Measurements from ENCODE around the gene ADA.

The ADA gene

GRCh38 chr20:44632103-44632752 is 19.3 kb downstream of the ADA start:
- TF ChIP-seq PPARA (CRISPR knock-in tag; IDR thresholded peaks at IDR 0.05; ENCODE audit: borderline replicate concordance) (no peak), CSRNP3 (CRISPR knock-in tag; IDR thresholded peaks at IDR 0.05) (no peak), ESRRG (CRISPR knock-in tag; IDR thresholded peaks at IDR 0.05) (no peak), CSDC2 (CRISPR knock-in tag; IDR thresholded peaks at IDR 0.05) (no peak), ZNF70 (CRISPR knock-in tag; IDR thresholded peaks at IDR 0.05) (no peak), TSHZ2 (CRISPR knock-in tag; IDR thresholded peaks at IDR 0.05) (no peak), ISL1 (CRISPR knock-in tag; IDR thresholded peaks at IDR 0.05) (no peak), GLIS3 (CRISPR knock-in tag; IDR thresholded peaks at IDR 0.05) (no peak), ZNF565 (CRISPR knock-in tag; conservative IDR thresholded peaks at IDR 0.05; ENCODE audit: low read depth) (no peak), POU6F1 (CRISPR knock-in tag; IDR thresholded peaks at IDR 0.05; ENCODE audit: borderline replicate concordance, low read depth) (no peak), OSR1 (CRISPR knock-in tag; IDR thresholded peaks at IDR 0.05) (no peak), RARB (CRISPR knock-in tag; IDR thresholded peaks at IDR 0.05) (no peak), CREB5 (CRISPR knock-in tag; IDR thresholded peaks at IDR 0.05; ENCODE audit: low read depth) (no peak), ARNTL (CRISPR knock-in tag; IDR thresholded peaks at IDR 0.05; ENCODE audit: borderline replicate concordance, low read depth) (no peak), TCF4 (CRISPR knock-in tag; IDR thresholded peaks at IDR 0.05; ENCODE audit: borderline replicate concordance) (no peak)
- no peak for ATAC-seq

- ATAC-seq: no peak
- no peak for TF ChIP-seq ZC3H10 (CRISPR knock-in tag; IDR thresholded peaks at IDR 0.05)
- TF ChIP-seq PATZ1 (CRISPR knock-in tag; IDR thresholded peaks at IDR 0.05; ENCODE audit: borderline replicate concordance): no peak
- TF ChIP-seq CSRNP3 (CRISPR knock-in tag; IDR thresholded peaks at IDR 0.05): no peak
- TF ChIP-seq ZNF565 (CRISPR knock-in tag; conservative IDR thresholded peaks at IDR 0.05; ENCODE audit: low read depth): no peak
- no peak for TF ChIP-seq GLIS3 (CRISPR knock-in tag; IDR thresholded peaks at IDR 0.05)
Measured at GRCh38 chr20:44630297-44630696, 21.2 kb downstream of the ADA start.

GRCh38 chr20:44629542-44629941 is 22.0 kb downstream of the ADA start:
- ATAC-seq: peak; percentile 22; the same call in 2 of the 3 replicates
- TF ChIP-seq POU6F1 (CRISPR knock-in tag; IDR thresholded peaks at IDR 0.05; ENCODE audit: borderline replicate concordance, low read depth) (no peak), CSDC2 (CRISPR knock-in tag; IDR thresholded peaks at IDR 0.05) (no peak), CREB5 (CRISPR knock-in tag; IDR thresholded peaks at IDR 0.05; ENCODE audit: low read depth) (no peak), ESRRG (CRISPR knock-in tag; IDR thresholded peaks at IDR 0.05) (no peak), ZNF70 (CRISPR knock-in tag; IDR thresholded peaks at IDR 0.05) (no peak), BACH2 (CRISPR knock-in tag; IDR thresholded peaks at IDR 0.05; ENCODE audit: borderline replicate concordance) (no peak), TCF4 (CRISPR knock-in tag; IDR thresholded peaks at IDR 0.05; ENCODE audit: borderline replicate concordance) (no peak), SNAI2 (CRISPR knock-in tag; IDR thresholded peaks at IDR 0.05) (no peak), TOX (CRISPR knock-in tag; IDR thresholded peaks at IDR 0.05; ENCODE audit: borderline replicate concordance) (no peak), ZC3H10 (CRISPR knock-in tag; IDR thresholded peaks at IDR 0.05) (no peak), ZNF565 (CRISPR knock-in tag; conservative IDR thresholded peaks at IDR 0.05; ENCODE audit: low read depth) (no peak), ZFP30 (CRISPR knock-in tag; IDR thresholded peaks at IDR 0.05) (no peak), GLIS3 (CRISPR knock-in tag; IDR thresholded peaks at IDR 0.05) (no peak), OSR1 (CRISPR knock-in tag; IDR thresholded peaks at IDR 0.05) (no peak)

All from SK-N-SH treated with all-trans-retinoic acid at 6 μM for 48 hours (cell line).